Sigmoid colon (tissue), 7 donors: Measurements from ENCODE around the gene TOX4. TPM values are rescaled to one million over a fixed set of nuclear protein-coding genes. Genes with fewer than 3 reads are reported as not detected.
"Not testable (repeated sequence)": the region's sequence is repeated elsewhere in the genome, so short reads cannot be mapped to it uniquely, and the experiment has no call there.

ENCODE experiments used
- DNase-seq: peaks from one replicate; pipeline ENCODE4 v3.0.0-alpha.2; 2019
- H3K27ac ChIP-seq, 4 donors: fragments of 200-600 bp; sonication (generic); one replicate each; pipeline ENCODE4 v1.5.1; 2016 to 2019; ENCODE audit warnings: mild to moderate bottlenecking in 1 of 4
- H3K27me3 ChIP-seq, 3 donors: fragments of 200-600 bp; sonication (generic); one replicate each; pipeline ENCODE4 v1.5.1; 2019; ENCODE audit warnings: mild to moderate bottlenecking in 1 of 3
- H3K36me3 ChIP-seq, 4 donors: fragments of 200-600 bp; sonication (generic); one replicate each; pipeline ENCODE4 v1.5.1; 2016 to 2019
- H3K4me1 ChIP-seq, 4 donors: fragments of 200-600 bp; sonication (generic); one replicate each; pipeline ENCODE4 v1.5.1; 2017 to 2019
- H3K4me3 ChIP-seq, 4 donors: fragments of 200-600 bp; sonication (generic); one replicate each; pipeline ENCODE4 v1.5.1; 2017 to 2019; ENCODE audit warnings: mild to moderate bottlenecking in 2 of 4, moderate library complexity in 1 of 4
- H3K9me3 ChIP-seq, 4 donors: fragments of 200-600 bp in 3 of 4; sonication (generic) in 3 of 4; one replicate each; pipeline versions ENCODE4 v1.5.1 to v1.6.1; 2013 to 2019
- CTCF ChIP-seq, 4 experiments: fragments of 450-650 bp in 3 of 4; fragments of 200-600 bp in 1 of 4; IDR thresholded peaks; one replicate each; pipeline ENCODE4 v1.5.1; 2016 to 2019; ENCODE audit warnings: antibody characterized with exemption in 4 of 4, mild to moderate bottlenecking in 3 of 4, moderate library complexity in 2 of 4
- EP300 ChIP-seq, 4 donors: sonication (generic); formaldehyde crosslinking; IDR thresholded peaks; one replicate each; pipeline ENCODE4 v1.6.1; 2017; ENCODE audit warnings: antibody characterized with exemption in 4 of 4
- POLR2A ChIP-seq, 2 donors: fragments of 450-650 bp; IDR thresholded peaks; one replicate each; pipeline ENCODE4 v1.6.1; 2016; ENCODE audit warnings: antibody characterized with exemption in 2 of 2, mild to moderate bottlenecking in 2 of 2, moderate library complexity in 2 of 2
- POLR2AphosphoS5 ChIP-seq, 4 donors: sonication (generic); formaldehyde crosslinking; IDR thresholded peaks; one replicate each; pipeline ENCODE4 v1.6.1; 2017; ENCODE audit warnings: antibody characterized with exemption in 4 of 4
- WGBS, 2 donors: extraction: QIAGEN DNeasy Blood & Tissue Kit; methylation state at CpG; one replicate each; pipeline ENCODE4 v1.1.7; 2013; 5-methylcytosine and 5-hydroxymethylcytosine counted together
- intact Hi-C: fragments of 100-400 bp; cut with DNase I; formaldehyde crosslinking; loops from one replicate; pipeline ENCODE4 v1.15.1; 2023
- polyA plus RNA-seq, 3 donors: library from polyadenylated mRNA; stranded (reverse); fragments of 200-250 nt; gene quantifications; one replicate each; pipeline ENCODE4 v1.2.3, GENCODE V29; 2013
- small RNA-seq, 3 donors: library from RNA; depleted of rRNA; stranded (forward); fragments of <200 nt; gene quantifications; one replicate each; pipeline ENCODE3, GENCODE V24; 2016
- total RNA-seq, 4 donors: library from RNA; depleted of rRNA; stranded (reverse); fragments of >200 nt; gene quantifications; one replicate each; pipeline ENCODE4 v1.1.0, GENCODE V29; 2016
- donor health status: healthy with polysubstance abuse.
- donor health status: Bipolar disorder and iron deficiency.
- donor health status: healthy.

TOX4 gene
- total and polyA plus RNA-seq, 7 donors = 22.2 to 71.8 (median 40.0) TPM

GRCh38 chr14:21541413-21542074 lies 64.5 kb downstream of the TOX4 start:
- no peak overlapping the region for H3K4me3 ChIP-seq
- no peak for TF ChIP-seq CTCF (IDR thresholded peaks at IDR 0.05)
- TF ChIP-seq POLR2A (IDR thresholded peaks at IDR 0.05) = no peak
- no peak for TF ChIP-seq EP300 (IDR thresholded peaks at IDR 0.05)
- TF ChIP-seq POLR2AphosphoS5 (IDR thresholded peaks at IDR 0.05) = no peak
- H3K27ac ChIP-seq = no peak overlapping the region
- no peaks in the 10 kb centered on the region for H3K9me3 ChIP-seq
- 89 to 91% methylated on average over 9 of the region's 9 CpGs for WGBS, 2 donors
- intact Hi-C loops = no loop called here
- H3K4me1 ChIP-seq = peaks cover 0 to 7% (median 7%) of the 10 kb centered on the region in 4 donors
- H3K27me3 ChIP-seq = peaks cover 0 to 28% (median 9%) of the 10 kb centered on the region in 3 donors
- no peak for DNase-seq
- no peaks in the 10 kb centered on the region for H3K36me3 ChIP-seq

- intact Hi-C loops = no loop called here
- no peak for DNase-seq
- H3K27ac ChIP-seq = no peak overlapping the region
- no peaks in the 10 kb centered on the region for H3K36me3 ChIP-seq
- no peaks in the 10 kb centered on the region for H3K4me1 ChIP-seq
- TF ChIP-seq POLR2A (IDR thresholded peaks at IDR 0.05) = no peak
- TF ChIP-seq EP300 (IDR thresholded peaks at IDR 0.05) = no peak
- no peak for TF ChIP-seq POLR2AphosphoS5 (IDR thresholded peaks at IDR 0.05)
- no peak for TF ChIP-seq CTCF (IDR thresholded peaks at IDR 0.05)
- no peak overlapping the region for H3K4me3 ChIP-seq
- WGBS, 2 donors = 58 to 67% methylated on average over 7 of the region's 7 CpGs
- H3K27me3 ChIP-seq = peaks cover 0 to 8% (median 7%) of the 10 kb centered on the region in 3 donors
- H3K9me3 ChIP-seq = no peaks in the 10 kb centered on the region
Measured at GRCh38 chr14:21543521-21543960, 66.5 kb downstream of the TOX4 start.

- no peak for DNase-seq
- TF ChIP-seq EP300 (IDR thresholded peaks at IDR 0.05) (no peak), POLR2AphosphoS5 (IDR thresholded peaks at IDR 0.05) (no peak), POLR2A (IDR thresholded peaks at IDR 0.05) (no peak), CTCF (IDR thresholded peaks at IDR 0.05) (no peak)
- Histone ChIP-seq H3K27ac (no peak overlapping the region), H3K4me3 (no peak overlapping the region), H3K9me3 (no peaks in the 10 kb centered on the region), H3K36me3 (no peaks in the 10 kb centered on the region), H3K4me1 (no peaks in the 10 kb centered on the region), H3K27me3 (peaks cover 0 to 7% (median 3%) of the 10 kb centered on the region in 3 donors)
- intact Hi-C loops = no loop called here
- WGBS, 2 donors = 60 to 63% methylated on average over 5 of the region's 5 CpGs
Measured at GRCh38 chr14:21543963-21544362, 67.0 kb downstream of the TOX4 start.

- H3K27me3 ChIP-seq, H3K36me3 ChIP-seq, intact Hi-C loops, H3K9me3 ChIP-seq, DNase-seq, H3K4me1 ChIP-seq, H3K27ac ChIP-seq, H3K4me3 ChIP-seq: not testable (repeated sequence)
- WGBS, 2 donors = 91 to 95% methylated on average over 7 of the region's 7 CpGs
Measured at GRCh38 chr14:21544588-21544987, 67.6 kb downstream of the TOX4 start.

Small RNA genes lying within 50 kb of the gene (small RNA-seq; reads per million reads assigned to genes)
- gene RN7SL650P = 0 reads per million in 3 donors

Other genes with a start within 250 kb of the TOX4 start
- 100 to 1,000 TPM; 365 to 449 (median 404) TPM for gene HNRNPC, start 207.8 kb upstream of the TOX4 start, total RNA-seq
- 100 to 1,000 TPM; 369 to 645 (median 419) TPM for gene HNRNPC, start 207.8 kb upstream of the TOX4 start, polyA plus RNA-seq
- gene RPGRIP1, start 197.1 kb upstream of the TOX4 start, total RNA-seq = under 1 TPM in 1 of 4 donors, not detected in 3; 0.27 TPM
- under 1 TPM; 0.25 to 0.60 (median 0.46) TPM for gene RPGRIP1, start 197.1 kb upstream of the TOX4 start, polyA plus RNA-seq
- gene SUPT16H, start 93.2 kb upstream of the TOX4 start, total RNA-seq = 10 to 100 TPM; 62.0 to 77.1 (median 69.1) TPM
- 10 to 100 TPM; 27.5 to 66.3 (median 30.6) TPM for gene SUPT16H, start 93.2 kb upstream of the TOX4 start, polyA plus RNA-seq
- gene CHD8, start 21.1 kb upstream of the TOX4 start, total RNA-seq = 10 to 100 TPM; 36.0 to 53.5 (median 44.8) TPM
- 10 to 100 TPM in 2 of 3 donors, 1 to 10 TPM in 1; 9.0 to 32.9 (median 10.2) TPM for gene CHD8, start 21.1 kb upstream of the TOX4 start, polyA plus RNA-seq
- 10 to 100 TPM; 22.7 to 28.5 (median 26.9) TPM for gene RAB2B, start 236 bp upstream of the TOX4 start, total RNA-seq
- gene RAB2B, start 236 bp upstream of the TOX4 start, polyA plus RNA-seq = 10 to 100 TPM in 1 of 3 donors, 1 to 10 TPM in 2; 6.7 to 10.8 (median 10.0) TPM
- gene METTL3, start 34.1 kb downstream of the TOX4 start, total RNA-seq = 10 to 100 TPM; 60.9 to 84.9 (median 75.4) TPM
- gene METTL3, start 34.1 kb downstream of the TOX4 start, polyA plus RNA-seq = 10 to 100 TPM in 1 of 3 donors, 1 to 10 TPM in 2; 5.4 to 33.5 (median 9.0) TPM
- gene SALL2, start 49.2 kb downstream of the TOX4 start, total RNA-seq = 10 to 100 TPM; 12.8 to 15.8 (median 14.1) TPM
- gene SALL2, start 49.2 kb downstream of the TOX4 start, polyA plus RNA-seq = 1 to 10 TPM in 1 of 3 donors, under 1 TPM in 2; 0.46 to 2.9 (median 0.60) TPM
- not detected for gene OR10G3, start 102.9 kb downstream of the TOX4 start, total RNA-seq
- gene OR10G3, start 102.9 kb downstream of the TOX4 start, polyA plus RNA-seq = not detected
- not detected for gene OR10G2, start 157.7 kb downstream of the TOX4 start, total RNA-seq
- not detected for gene OR10G2, start 157.7 kb downstream of the TOX4 start, polyA plus RNA-seq
- not detected for gene OR4E2, start 176.6 kb downstream of the TOX4 start, total RNA-seq
- not detected for gene OR4E2, start 176.6 kb downstream of the TOX4 start, polyA plus RNA-seq
- gene OR4E1, start 196.6 kb downstream of the TOX4 start, total RNA-seq = not detected
- gene OR4E1, start 196.6 kb downstream of the TOX4 start, polyA plus RNA-seq = not detected